ENCODE measurements around the gene LCMT1.

Gene LCMT1

DNA sequence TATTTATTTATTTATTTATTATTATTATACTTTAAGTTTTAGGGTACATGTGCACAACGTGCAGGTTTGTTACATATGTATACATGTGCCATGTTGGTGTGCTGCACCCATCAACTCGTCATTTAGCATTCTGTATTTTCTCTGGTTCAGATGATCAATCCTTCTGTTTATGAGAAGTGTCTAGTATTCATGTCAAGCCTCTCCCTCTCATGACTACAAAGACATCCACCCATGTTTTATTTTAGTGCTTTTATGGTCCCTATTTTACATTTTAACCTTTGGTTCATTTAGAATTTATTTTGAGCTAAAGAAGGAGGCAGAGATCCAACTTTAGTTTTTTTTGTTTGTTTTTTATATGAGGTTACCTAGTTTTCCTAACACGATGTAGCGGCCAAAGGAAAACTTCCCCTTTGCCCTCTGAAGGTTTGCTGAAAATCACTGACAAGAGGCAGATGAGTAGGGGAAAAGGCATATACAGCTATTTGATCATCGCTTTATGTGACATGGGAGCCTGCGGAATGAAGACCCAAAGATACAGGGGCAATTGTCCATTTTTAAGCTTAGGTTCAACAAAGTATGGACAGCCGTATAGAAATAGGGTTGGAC lies 82.8 kb downstream of the LCMT1 start:
- no peak for DNase-seq (ENCODE audit: low read depth, low spot score)

DNA sequence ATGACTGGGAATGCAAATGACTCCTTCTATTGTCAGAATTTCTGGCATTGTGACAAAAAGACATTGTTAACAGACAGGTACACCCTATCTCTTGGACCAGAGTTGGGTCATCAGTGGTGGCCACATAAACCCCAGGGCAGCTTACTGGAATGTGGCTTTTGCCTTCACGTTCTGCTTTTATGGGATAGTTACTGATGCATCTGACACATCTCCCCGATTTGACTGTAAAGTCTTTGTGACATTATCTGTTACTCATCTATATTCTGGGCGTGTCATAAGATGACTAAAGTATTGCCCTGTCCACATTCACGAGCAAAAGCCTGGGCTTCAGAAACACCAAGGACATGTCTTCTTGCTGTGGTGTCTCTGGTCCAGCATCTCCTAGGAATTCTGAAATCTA lies 86.5 kb downstream of the LCMT1 start:
- DNase-seq (ENCODE audit: low read depth, low spot score), result no peak

DNA sequence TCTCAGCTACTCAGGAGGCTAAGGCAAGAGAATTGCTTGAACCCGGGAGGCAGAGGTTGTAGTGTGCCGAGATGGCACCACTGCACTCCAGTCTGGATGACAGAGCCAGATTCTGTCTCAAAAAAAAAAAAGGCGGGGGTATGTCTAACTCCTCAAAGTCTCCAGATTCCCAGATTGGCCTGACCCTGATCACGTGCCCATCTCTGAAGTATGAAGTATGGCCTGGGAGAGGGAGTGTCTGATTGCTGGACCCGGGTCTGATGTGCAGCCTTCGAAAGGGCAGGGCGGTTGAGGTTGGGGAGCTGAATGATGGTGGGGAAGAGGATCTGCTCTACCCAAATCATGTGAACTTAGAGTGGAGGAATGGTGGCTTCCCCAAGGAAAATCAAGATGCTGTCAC lies 87.9 kb downstream of the LCMT1 start:
- DNase-seq (ENCODE audit: low read depth, low spot score), result no peak

DNA sequence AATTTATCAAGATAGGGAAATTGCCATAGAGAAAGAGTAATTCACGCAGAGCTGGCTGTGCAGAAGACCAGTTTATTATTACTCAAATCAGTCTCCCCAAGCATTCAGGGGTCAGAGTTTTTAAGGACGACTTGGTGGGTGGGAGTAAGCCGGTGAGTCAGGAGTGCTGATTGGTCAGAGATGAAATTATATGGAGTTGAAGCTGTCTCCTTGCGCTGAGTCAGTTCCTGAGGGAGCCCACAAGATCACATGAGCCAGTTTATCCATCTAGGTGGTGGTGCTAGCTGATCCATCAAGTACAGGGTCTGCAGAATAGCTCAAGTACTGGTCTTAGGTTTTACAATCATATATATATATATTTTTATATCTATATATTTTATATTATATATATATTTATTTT lies 99.2 kb downstream of the LCMT1 start:
- no peak for DNase-seq (ENCODE audit: low read depth, low spot score)

DNA sequence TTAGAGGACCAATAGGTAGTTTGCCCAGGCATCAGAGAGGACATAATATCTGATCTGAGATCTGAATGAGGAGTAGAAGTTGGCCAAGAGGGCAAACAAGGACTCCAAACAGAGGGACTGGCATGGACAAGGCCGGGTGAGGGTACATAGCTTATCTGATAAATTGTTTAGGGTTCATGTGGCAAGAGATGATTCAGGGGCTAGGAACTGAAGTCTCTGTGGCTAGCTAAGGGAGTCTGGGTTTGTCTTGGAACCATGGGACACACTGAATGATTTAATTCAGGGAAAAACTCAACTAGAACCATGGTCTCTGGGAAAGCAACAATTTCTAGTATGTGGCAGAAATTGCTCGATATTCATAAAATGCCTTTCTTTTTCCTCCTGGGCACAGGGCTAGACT lies 101.1 kb downstream of the LCMT1 start:
- DNase-seq (ENCODE audit: low read depth, low spot score), result no peak

DNA sequence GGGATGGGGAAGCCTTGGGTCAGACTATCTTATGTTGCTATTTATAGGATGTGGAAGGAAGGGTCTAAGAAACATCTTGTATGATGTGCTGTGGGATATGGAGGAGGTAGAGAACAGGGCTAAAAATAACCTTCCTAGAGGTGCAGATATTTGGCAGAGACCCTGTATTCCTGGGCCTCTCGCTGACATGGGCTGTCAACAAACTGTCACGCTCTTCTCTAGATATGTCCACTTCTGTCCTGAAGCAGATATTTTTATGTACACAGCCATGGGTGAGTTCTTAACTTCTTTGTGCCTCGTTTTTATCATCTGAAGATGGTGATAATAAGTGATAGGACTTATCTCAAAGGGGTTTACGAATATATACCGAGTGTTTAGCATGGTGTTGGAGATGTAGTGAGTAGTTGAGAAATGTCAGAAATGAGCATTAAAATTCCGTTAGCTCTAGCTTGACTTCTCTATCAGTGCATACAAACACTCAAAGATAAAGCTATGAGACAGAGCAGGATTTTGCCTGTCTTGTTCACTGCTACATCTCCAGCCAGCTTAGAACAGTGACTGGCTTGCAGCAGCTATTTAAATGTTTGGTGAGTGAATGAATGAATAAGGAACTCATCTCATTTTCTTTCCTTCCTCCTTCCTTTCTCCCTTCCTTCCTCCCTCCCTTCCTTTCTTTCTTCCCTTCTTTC lies 102.3 kb downstream of the LCMT1 start:
- DNase-seq (ENCODE audit: low read depth, low spot score), result no peak

DNA sequence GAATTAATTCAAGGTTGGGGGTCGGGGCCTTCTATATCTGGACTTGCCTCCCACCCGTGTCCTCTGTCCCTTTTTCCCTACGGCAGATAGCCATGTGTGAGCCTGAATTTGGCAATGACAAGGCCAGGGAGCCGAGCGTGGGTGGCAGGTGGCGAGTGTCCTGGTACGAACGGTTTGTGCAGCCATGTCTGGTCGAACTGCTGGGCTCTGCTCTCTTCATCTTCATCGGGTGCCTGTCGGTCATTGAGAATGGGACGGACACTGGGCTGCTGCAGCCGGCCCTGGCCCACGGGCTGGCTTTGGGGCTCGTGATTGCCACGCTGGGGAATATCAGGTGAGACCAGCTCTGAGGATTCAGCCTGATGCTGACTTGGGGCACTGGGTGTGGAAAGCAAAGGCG lies 105.6 kb downstream of the LCMT1 start:
- DNase-seq (ENCODE audit: low read depth, low spot score), result no peak

DNA sequence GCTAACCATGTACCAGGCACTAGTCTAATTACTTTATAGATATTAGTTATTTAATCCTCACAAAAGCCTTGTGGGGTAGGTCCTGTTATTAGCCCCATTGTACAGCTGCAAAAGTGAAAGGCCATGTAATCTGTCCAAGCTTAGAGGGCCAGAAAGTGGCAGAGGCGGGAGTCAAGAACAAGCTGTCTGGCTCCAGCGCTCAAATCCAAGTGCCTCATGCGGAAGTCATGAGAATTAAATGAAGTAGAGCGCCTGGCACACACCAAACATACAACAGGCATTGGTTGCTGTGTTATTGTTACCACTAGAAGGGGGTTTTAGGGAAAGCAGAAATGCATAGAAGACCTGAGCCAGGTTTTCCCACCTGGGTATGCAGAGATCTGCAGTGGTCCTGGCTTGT lies 106.4 kb downstream of the LCMT1 start:
- DNase-seq (ENCODE audit: low read depth, low spot score), result no peak

DNA sequence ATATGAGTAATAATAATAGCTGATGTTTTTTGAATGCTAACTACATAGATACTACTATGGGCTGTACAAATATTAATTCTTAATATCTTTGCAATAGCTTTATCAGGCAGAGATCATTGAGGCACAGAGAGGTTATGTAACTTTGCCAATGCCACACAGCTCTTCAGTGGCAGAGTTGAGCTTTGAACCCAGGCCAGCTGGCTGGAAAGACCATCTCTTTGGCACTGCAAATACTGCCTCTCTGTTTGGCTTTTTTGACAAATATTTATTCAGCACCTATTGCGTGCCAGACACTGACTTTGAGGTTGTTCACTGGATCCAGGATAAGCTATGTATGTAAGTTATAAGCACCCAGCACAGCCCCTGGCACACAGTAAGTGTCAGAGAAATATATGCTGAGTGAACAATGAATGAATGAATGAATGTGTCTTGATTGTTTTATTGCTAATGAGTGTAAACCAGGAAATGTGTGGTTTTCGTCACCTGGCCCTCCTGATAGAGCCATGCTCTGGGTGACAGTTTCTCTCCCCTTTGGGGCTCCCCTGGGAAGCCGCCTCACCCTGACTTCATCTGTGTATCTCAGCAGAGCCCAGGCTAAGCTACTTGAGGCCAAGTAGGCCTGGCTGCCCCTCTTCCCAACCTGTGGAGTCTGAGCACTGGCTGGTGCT lies 107.7 kb downstream of the LCMT1 start:
- DNase-seq (ENCODE audit: low read depth, low spot score), result no peak

DNA sequence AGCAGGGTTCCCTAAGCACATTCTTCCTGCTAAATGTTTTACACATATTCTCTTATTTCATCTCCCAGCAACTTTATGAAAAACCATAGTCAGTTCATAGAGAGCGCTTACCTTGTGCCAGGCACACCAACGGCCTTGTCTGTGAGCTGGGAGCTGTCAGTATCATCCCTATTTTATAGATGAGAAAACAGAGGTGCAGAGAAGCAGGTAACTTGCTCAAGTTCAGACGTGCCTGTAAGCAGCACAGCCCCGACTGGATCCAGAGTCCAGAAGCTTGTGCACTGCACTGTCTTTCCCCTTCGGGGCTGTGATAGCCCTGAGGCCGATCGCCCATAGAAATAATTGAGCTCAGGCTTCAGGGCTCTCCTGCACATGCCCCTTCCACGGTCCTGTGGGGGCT lies 111.4 kb downstream of the LCMT1 start:
- DNase-seq (ENCODE audit: low read depth, low spot score), result no peak

DNA sequence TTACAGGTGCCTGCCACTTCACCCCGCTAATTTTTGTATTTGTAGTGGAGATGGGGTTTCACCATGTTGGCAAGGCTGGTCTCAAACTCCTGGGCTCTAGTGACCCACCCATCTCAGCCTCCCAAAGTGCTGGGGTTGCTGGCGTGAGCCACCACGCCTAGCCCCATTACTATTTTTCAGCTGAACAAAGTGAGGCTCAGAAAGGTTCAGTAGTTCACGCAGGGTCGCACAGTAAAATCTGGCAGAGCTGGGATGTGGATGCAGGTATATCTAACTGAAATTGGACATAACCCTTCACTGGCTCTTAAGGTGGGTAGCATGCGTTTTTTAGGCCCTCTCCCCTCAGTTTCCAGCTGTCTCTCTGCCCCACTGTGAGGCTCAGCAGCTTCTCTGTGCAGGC lies 112.4 kb downstream of the LCMT1 start:
- DNase-seq (ENCODE audit: low read depth, low spot score), result no peak

DNA sequence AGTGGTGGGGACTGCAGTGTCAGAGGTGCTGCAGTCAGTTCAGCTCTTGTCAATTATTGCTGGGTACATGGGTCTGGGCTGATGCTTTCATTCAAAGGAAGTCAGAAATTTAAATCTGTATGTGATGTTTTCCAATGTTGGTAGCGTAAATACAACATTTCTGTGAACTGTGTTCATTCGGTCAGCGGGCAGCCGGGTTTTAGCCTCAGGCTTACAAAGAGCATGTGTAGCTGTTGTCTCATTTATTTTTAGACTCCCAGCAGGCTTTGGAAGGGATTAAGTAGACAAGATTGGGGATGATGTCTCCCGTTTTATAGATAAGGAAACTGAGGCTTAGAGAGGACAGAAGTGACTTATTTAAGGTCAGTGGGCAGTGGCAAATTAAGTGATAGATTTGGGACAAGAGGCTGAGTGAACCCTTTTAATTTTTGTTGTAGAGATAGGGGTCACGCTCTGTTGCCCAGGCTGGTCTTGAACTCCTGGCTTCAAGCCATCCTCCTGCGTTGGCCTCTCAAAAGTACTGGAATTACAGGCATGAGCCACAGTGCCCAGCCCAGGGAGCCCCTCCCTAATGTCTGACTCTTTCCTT lies 113.3 kb downstream of the LCMT1 start:
- no peak for DNase-seq (ENCODE audit: low read depth, low spot score)

Data from brain pericyte (primary cell).